GM12878 (cell line): ENCODE data around the gene FFAR1. TPM values are rescaled to one million over a fixed set of nuclear protein-coding genes. Genes with fewer than 3 reads are reported as not detected.

Source experiments
- ATAC-seq: fragments of 200-7000 bp; cut with Tn5 transposase; 3 replicates; pipeline ENCODE4 v1.9.1; 2020; ENCODE audit warnings: mild to moderate bottlenecking, moderate library complexity
- BruUV-seq: library from RNA; stranded (reverse); fragments of 400-500 nt; replicated peaks from 2 replicates; lab custom pipeline; 2021; lab: Mats Ljungman, UMichigan
- CTCF ChIA-PET: fragments of 300-600 bp; sonication (Branson Sonifier 250); formaldehyde crosslinking; extraction: SDS; loops from one replicate; lab custom pipeline; 2021; ENCODE audit warnings: inconsistent platforms; lab: Yijun Ruan, JAX
- POLR2A ChIA-PET: fragments of 350-600 bp; formaldehyde crosslinking; extraction: SDS; loops from one replicate; lab custom pipeline; 2021; ENCODE audit warnings: inconsistent platforms; lab: Charles Lee
- RAD21 ChIA-PET: fragments of 300-600 bp; sonication (Branson Sonifier 250); formaldehyde crosslinking; loops from one replicate; lab custom pipeline; 2023; ENCODE audit warnings: antibody characterized with exemption; ENCODE audit not compliant: unreplicated experiment; lab: Charles Lee
- SMC1A ChIA-PET: fragments of 300-600 bp; sonication (Branson Sonifier 250); formaldehyde crosslinking; loops from one replicate; lab custom pipeline; 2023; ENCODE audit not compliant: unreplicated experiment, uncharacterized antibody; lab: Charles Lee
- DNase-seq: peaks from one replicate; pipeline ENCODE4 v3.0.0-alpha.2; 2011; ENCODE audit warnings: low read depth, low spot score
- FAIRE-seq: peaks from 3 replicates; lab custom pipeline; 2011; peaks lifted over from hg19 to GRCh38; lab: Jason Lieb, UNC
- H2AFZ ChIP-seq: 2 replicates; pipeline ENCODE4 v1.6.0; 2011; ENCODE audit warnings: low read depth, low read length, control low read depth; ENCODE audit not compliant: control insufficient read depth
- H3K27ac ChIP-seq: 2 replicates; pipeline ENCODE4 v1.5.1; 2011; ENCODE audit warnings: control low read depth; ENCODE audit not compliant: control insufficient read depth, insufficient read depth
- H3K27me3 ChIP-seq, 2 experiments: replicated peaks in 1 of 2; 2 replicates each; pipeline versions ENCODE4 v1.6.0 to v1.6.1; 2011; ENCODE audit warnings: low read length in 1 of 2; ENCODE audit not compliant: control insufficient read depth in 2 of 2, insufficient read depth in 2 of 2
- H3K36me3 ChIP-seq, 2 experiments: 2 replicates each; pipeline ENCODE4 v1.5.1; 2011; ENCODE audit warnings: low read length in 1 of 2; ENCODE audit not compliant: control insufficient read depth in 2 of 2, insufficient read depth in 2 of 2
- H3K4me1 ChIP-seq: 2 replicates; pipeline ENCODE4 v1.6.1; 2011; ENCODE audit warnings: mild to moderate bottlenecking, low read length, moderate library complexity, mixed read lengths; ENCODE audit not compliant: control insufficient read depth, insufficient read depth
- H3K4me2 ChIP-seq: 2 replicates; pipeline ENCODE4 v1.6.0; 2011; ENCODE audit warnings: control low read depth; ENCODE audit not compliant: control insufficient read depth, insufficient read depth
- H3K4me3 ChIP-seq: fragments of 200-600 bp; sonication (generic); 2 replicates; pipeline ENCODE4 v1.5.1; 2016
- H3K79me2 ChIP-seq: 2 replicates; pipeline ENCODE4 v1.6.0; 2011; ENCODE audit warnings: low read length; ENCODE audit not compliant: control insufficient read depth, insufficient read depth
- H3K9ac ChIP-seq: 2 replicates; pipeline ENCODE4 v1.8.0; 2011; ENCODE audit warnings: low read length, control low read depth, mixed read lengths; ENCODE audit not compliant: control insufficient read depth, insufficient read depth
- H3K9me3 ChIP-seq: replicated peaks from 3 replicates; pipeline ENCODE4 v1.5.1; 2011; ENCODE audit warnings: mild to moderate bottlenecking, low read length; ENCODE audit not compliant: control insufficient read depth, insufficient read depth
- H4K20me1 ChIP-seq: 2 replicates; pipeline ENCODE4 v1.6.0; 2011; ENCODE audit not compliant: control insufficient read depth, insufficient read depth
- ATF3 ChIP-seq: IDR thresholded peaks from 2 replicates; pipeline ENCODE4 v1.6.1; 2011; ENCODE audit warnings: low read depth, mild to moderate bottlenecking, low read length, moderate library complexity, borderline replicate concordance; ENCODE audit errors: extremely low read depth
- CBFB ChIP-seq: IDR thresholded peaks from 2 replicates; pipeline ENCODE4 v1.6.1; 2016; ENCODE audit warnings: antibody characterized with exemption, low read depth
- IKZF2 ChIP-seq, 2 experiments: fragments of 450-650 bp; IDR thresholded peaks; 2 replicates each; pipeline ENCODE4 v1.6.1; 2017; ENCODE audit warnings: mild to moderate bottlenecking in 2 of 2, moderate library complexity in 2 of 2
- JUNB ChIP-seq: IDR thresholded peaks from 2 replicates; pipeline ENCODE4 v1.6.1; 2016; ENCODE audit warnings: antibody characterized with exemption, mild to moderate bottlenecking
- MEF2B ChIP-seq: fragments of 450-650 bp; IDR thresholded peaks from 2 replicates; pipeline ENCODE4 v1.6.1; 2018; ENCODE audit warnings: mild to moderate bottlenecking, moderate library complexity; ENCODE audit not compliant: partially characterized antibody, poor library complexity, severe bottlenecking
- MYC ChIP-seq: IDR thresholded peaks from 2 replicates; pipeline ENCODE4 v1.6.1; 2011; ENCODE audit warnings: mild to moderate bottlenecking, low read length, moderate library complexity, inconsistent platforms; ENCODE audit not compliant: insufficient read depth, insufficient replicate concordance, insufficient read length, severe bottlenecking
- NBN ChIP-seq: fragments of 450-650 bp; IDR thresholded peaks from 2 replicates; pipeline ENCODE4 v1.6.1; 2016
- NKRF ChIP-seq: fragments of 450-650 bp; conservative IDR thresholded peaks from 2 replicates; pipeline ENCODE4 v1.6.1; 2017; ENCODE audit warnings: mild to moderate bottlenecking, moderate library complexity
- NRF1 ChIP-seq: conservative IDR thresholded peaks from 2 replicates; pipeline ENCODE4 v1.6.1; 2011; ENCODE audit warnings: mild to moderate bottlenecking, low read depth, low read length, improper control_type of control experiment
- PBX3 ChIP-seq: IDR thresholded peaks from 2 replicates; pipeline ENCODE4 v1.6.1; 2011; ENCODE audit warnings: mild to moderate bottlenecking, low read depth, low read length, moderate library complexity; ENCODE audit not compliant: insufficient replicate concordance
- PKNOX1 ChIP-seq: fragments of 450-650 bp; IDR thresholded peaks from 2 replicates; pipeline ENCODE4 v1.6.1; 2016; ENCODE audit warnings: mild to moderate bottlenecking
- POLR2A ChIP-seq: IDR thresholded peaks from 2 replicates; pipeline ENCODE4 v1.6.1; 2011; ENCODE audit warnings: low read depth, mild to moderate bottlenecking, low read length
- POLR2AphosphoS5 ChIP-seq: IDR thresholded peaks from 2 replicates; pipeline ENCODE4 v1.6.1; 2011; ENCODE audit warnings: mild to moderate bottlenecking, low read length, inconsistent platforms
- RUNX3 ChIP-seq: IDR thresholded peaks from 2 replicates; pipeline ENCODE4 v1.6.1; 2012; ENCODE audit warnings: low read length, inconsistent platforms
- SKIL ChIP-seq: fragments of 450-650 bp; IDR thresholded peaks from 2 replicates; pipeline ENCODE4 v1.6.1; 2017; ENCODE audit warnings: mild to moderate bottlenecking, low read depth, inconsistent platforms; ENCODE audit not compliant: poor library complexity, severe bottlenecking
- SMAD1 ChIP-seq: fragments of 450-650 bp; IDR thresholded peaks from 2 replicates; pipeline ENCODE4 v1.6.1; 2018; ENCODE audit warnings: mild to moderate bottlenecking, low read depth; ENCODE audit not compliant: partially characterized antibody
- SREBF1 ChIP-seq: IDR thresholded peaks from 2 replicates; pipeline ENCODE4 v1.6.1; 2012; ENCODE audit warnings: mild to moderate bottlenecking, low read length
- WGBS: methylation state at CpG from one replicate; pipeline ENCODE4 v1.1.6; 2016; ENCODE audit warnings: low lambda C conversion rate; ENCODE audit not compliant: insufficient replicate concordance, insufficient coverage; ENCODE audit errors: missing lambda C conversion rate; 5-methylcytosine and 5-hydroxymethylcytosine counted together
- in situ Hi-C: fragments of 300-500 bp; cut with MboI; formaldehyde crosslinking; loops from 9 replicates; pipeline ENCODE4 v1.14.3; 2018; ENCODE audit warnings: mixed read lengths
- intact Hi-C: fragments of 100-400 bp; cut with micrococcal nuclease; formaldehyde crosslinking; loops from one replicate; pipeline ENCODE4 v1.14.2; 2022; ENCODE audit not compliant: unreplicated experiment
- polyA plus RNA-seq, 11 experiments: library from polyadenylated mRNA; depleted of rRNA in 4 of 11; unstranded in 6 of 11; stranded (reverse) in 5 of 11; fragments of >200 nt; fragmentation: Nextera tagmentation in 4 of 11; fragmentation: Illumina TruSeq in 1 of 11; extraction: Ambion mirVana in 4 of 11; extraction: Trizol in 1 of 11; gene quantifications; 1 replicate in 1 of 11; 2 replicates in 10 of 11; pipeline versions ENCODE4 v1.2.1 to v1.2.3, GENCODE V29; 2011 to 2016; ENCODE audit warnings: inconsistent platforms in 2 of 11, missing spikeins in 2 of 11, low read depth in 1 of 11
- total RNA-seq, 4 experiments: library from RNA; depleted of rRNA in 3 of 4; stranded (reverse); fragments of >200 nt in 3 of 4; fragmentation: Illumina TruSeq in 1 of 4; extraction: Trizol in 1 of 4; gene quantifications; 2 replicates each; pipeline versions ENCODE4 v1.2.1 to v1.2.3, GENCODE V29; 2013 to 2021

The FFAR1 gene
- total and polyA plus RNA-seq, 10 of the 15 experiments (the other 5 are each of a cell fraction or from before 2014, with no cell fraction given) = 0.05 to 0.62 (median 0.14) TPM; not detected in 2

- peak within 1 kb of the TSS; percentile 92 for H3K4me3 ChIP-seq
- in situ Hi-C loops = no loop called here
- POLR2A ChIA-PET = interaction anchor here (0.9 to 4.7 kb wide), 8 partner anchors 9 to 340 kb away, joined by 3 to 33 read pairs (median 4); partner anchors contain the start of gene FFAR1
- TF ChIP-seq MEF2B = peak; percentile 56
- TF ChIP-seq PKNOX1 = 0 out of 2 replicates have a peak, but pooled peaks have one; percentile 14
- peak; percentile 98 for TF ChIP-seq POLR2AphosphoS5
- peak; percentile 80 for TF ChIP-seq SKIL
- TF ChIP-seq POLR2A = peak; percentile 78
- TF ChIP-seq IKZF2 (IDR thresholded peaks at IDR 0.05) = peak; percentile 60 to 62; a peak in 2 of 4 replicates
- TF ChIP-seq ATF3 = no peak
- TF ChIP-seq RUNX3 = peak; percentile 55
- peak; percentile 53; the same call in 1 of the 2 replicates for TF ChIP-seq CBFB
- no peak for TF ChIP-seq NKRF
- no peak for TF ChIP-seq NRF1
- TF ChIP-seq SMAD1 = peak; percentile 88
- TF ChIP-seq JUNB = 0 out of 2 replicates have a peak, but pooled peaks have one; percentile 33
- no peak for TF ChIP-seq MYC
- TF ChIP-seq SREBF1 = no peak
- TF ChIP-seq NBN = peak; percentile 82
- no peak for TF ChIP-seq PBX3
These were observed 18.8 kb upstream of the FFAR1 start, which contains the start of gene CD22 for GRCh38 chr19:35328851-35329285. CD22 (plus strand) TSS chr19:35329187; CDS start chr19:35332041, 2,854 bp downstream.

More at GRCh38 chr19:35328851-35329285, 18.8 kb upstream of the FFAR1 start, which contains the start of gene CD22:
- H3K27me3 ChIP-seq = no peaks in the 10 kb centered on the region
- H3K79me2 ChIP-seq = peaks cover 47% of the 10 kb centered on the region
- peaks cover 30% of the 10 kb centered on the region for H3K4me1 ChIP-seq
- peak within 1 kb of the TSS; percentile 96 for H3K4me2 ChIP-seq
- peaks cover 0 to under 1% of the 10 kb centered on the region in 2 experiments; a peak in 1 of 4 replicates for H3K36me3 ChIP-seq
- intact Hi-C loops = no loop called here
- no TSS peak for BruUV-seq
- WGBS = 1% methylated on average over 12 of the region's 12 CpGs
- H2AFZ ChIP-seq = peak within 1 kb of the TSS; percentile 15
- ATAC-seq (peak; percentile 66), DNase-seq (peak; percentile 62), FAIRE-seq (peak; percentile 87)
- no peaks in the 10 kb centered on the region for H3K9me3 ChIP-seq
- SMC1A ChIA-PET = interaction anchor here (0.9 to 9.8 kb wide), 8 partner anchors 9 to 135 kb away, joined by 3 to 152 read pairs (median 4); partner anchors contain the start of gene FFAR1
- no peaks in the 10 kb centered on the region for H4K20me1 ChIP-seq
- peak within 1 kb of the TSS; percentile 82 for H3K9ac ChIP-seq
- CTCF ChIA-PET = interaction anchor here (0.7 to 6.5 kb wide), 6 partner anchors 10 to 166 kb away, joined by 3 to 35 read pairs (median 3); no protein-coding TSS in a partner anchor
- RAD21 ChIA-PET = interaction anchor here (1.3 to 9.4 kb wide), 4 partner anchors 9 to 33 kb away, joined by 3 to 127 read pairs (median 29); partner anchors contain the start of gene FFAR1
- peak within 1 kb of the TSS; percentile 93 for H3K27ac ChIP-seq
